Measurements from ENCODE around the gene TMEM244. TPM values are rescaled to one million over a fixed set of nuclear protein-coding genes. Genes with fewer than 3 reads are reported as not detected.

TMEM244 gene
- total RNA-seq, 4 donors from 2014 or later, result not detected

- Histone ChIP-seq H3K9me3 (no peaks in the 10 kb centered on the region), H3K27me3 (no peaks in the 10 kb centered on the region), H3K4me1 (no peaks in the 10 kb centered on the region), H3K36me3 (no peaks in the 10 kb centered on the region), H3K4me3 (no peak overlapping the region), H3K27ac (no peak overlapping the region)
- no peak for DNase-seq
- TF ChIP-seq, protein P1, sequence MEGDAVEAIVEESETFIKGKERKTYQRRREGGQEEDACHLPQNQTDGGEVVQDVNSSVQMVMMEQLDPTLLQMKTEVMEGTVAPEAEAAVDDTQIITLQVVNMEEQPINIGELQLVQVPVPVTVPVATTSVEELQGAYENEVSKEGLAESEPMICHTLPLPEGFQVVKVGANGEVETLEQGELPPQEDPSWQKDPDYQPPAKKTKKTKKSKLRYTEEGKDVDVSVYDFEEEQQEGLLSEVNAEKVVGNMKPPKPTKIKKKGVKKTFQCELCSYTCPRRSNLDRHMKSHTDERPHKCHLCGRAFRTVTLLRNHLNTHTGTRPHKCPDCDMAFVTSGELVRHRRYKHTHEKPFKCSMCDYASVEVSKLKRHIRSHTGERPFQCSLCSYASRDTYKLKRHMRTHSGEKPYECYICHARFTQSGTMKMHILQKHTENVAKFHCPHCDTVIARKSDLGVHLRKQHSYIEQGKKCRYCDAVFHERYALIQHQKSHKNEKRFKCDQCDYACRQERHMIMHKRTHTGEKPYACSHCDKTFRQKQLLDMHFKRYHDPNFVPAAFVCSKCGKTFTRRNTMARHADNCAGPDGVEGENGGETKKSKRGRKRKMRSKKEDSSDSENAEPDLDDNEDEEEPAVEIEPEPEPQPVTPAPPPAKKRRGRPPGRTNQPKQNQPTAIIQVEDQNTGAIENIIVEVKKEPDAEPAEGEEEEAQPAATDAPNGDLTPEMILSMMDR (IDR thresholded peaks at IDR 0.05), result no peak
- TF ChIP-seq POLR2A (IDR thresholded peaks at IDR 0.05), result no peak
Measured at GRCh38 chr6:129853996-129854711, 7.0 kb downstream of the TMEM244 start.

GRCh38 chr6:129852257-129852858 lies 8.8 kb downstream of the TMEM244 start:
- Histone ChIP-seq H3K36me3 (no peaks in the 10 kb centered on the region), H3K4me1 (no peaks in the 10 kb centered on the region), H3K9me3 (no peaks in the 10 kb centered on the region), H3K27ac (no peak overlapping the region), H3K27me3 (no peaks in the 10 kb centered on the region), H3K4me3 (no peak overlapping the region)
- DNase-seq, result no peak
- TF ChIP-seq, protein P1 (IDR thresholded peaks at IDR 0.05), result no peak
- no peak for TF ChIP-seq POLR2A (IDR thresholded peaks at IDR 0.05)

GRCh38 chr6:129849456-129849855 lies 11.7 kb downstream of the TMEM244 start:
- Histone ChIP-seq H3K4me1 (no peaks in the 10 kb centered on the region), H3K27ac (no peak overlapping the region), H3K27me3 (no peaks in the 10 kb centered on the region), H3K9me3 (no peaks in the 10 kb centered on the region), H3K36me3 (no peaks in the 10 kb centered on the region), H3K4me3 (no peak overlapping the region)
- no peak for TF ChIP-seq POLR2A (IDR thresholded peaks at IDR 0.05)
- TF ChIP-seq, protein P1 (IDR thresholded peaks at IDR 0.05), result no peak
- DNase-seq, result no peak

GRCh38 chr6:129846761-129847160 lies 14.4 kb downstream of the TMEM244 start:
- DNase-seq, result no peak
- no peaks in the 10 kb centered on the region for H3K9me3 ChIP-seq
- H3K4me1 ChIP-seq, result no peaks in the 10 kb centered on the region
- H3K36me3 ChIP-seq, result no peaks in the 10 kb centered on the region
- no peak overlapping the region for H3K4me3 ChIP-seq
- H3K27me3 ChIP-seq, result no peaks in the 10 kb centered on the region
- TF ChIP-seq, protein P1 (IDR thresholded peaks at IDR 0.05), result no peak
- TF ChIP-seq POLR2A (IDR thresholded peaks at IDR 0.05), result no peak
- no peak overlapping the region for H3K27ac ChIP-seq

DNA sequence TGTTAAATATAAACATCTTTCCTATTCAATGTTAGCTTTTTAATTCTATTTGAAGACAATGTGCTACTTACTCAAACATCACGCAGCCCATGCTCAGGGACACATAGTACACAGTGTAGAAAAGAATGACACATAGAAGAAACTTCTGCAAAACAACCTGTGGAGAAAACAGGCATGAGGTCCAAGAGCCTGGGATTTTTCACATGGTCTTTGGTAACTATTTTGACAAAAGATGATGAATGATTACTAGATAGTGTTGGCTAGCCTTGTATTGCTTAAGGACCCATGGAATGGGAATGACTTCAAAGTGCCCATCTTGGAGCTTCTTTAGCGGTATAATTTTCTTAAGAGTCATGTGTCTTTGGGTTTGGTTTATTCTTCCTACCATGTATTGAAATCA lies 15.4 kb downstream of the TMEM244 start:
- H3K27me3 ChIP-seq, result no peaks in the 10 kb centered on the region
- H3K4me3 ChIP-seq, result no peak overlapping the region
- DNase-seq, result no peak
- no peaks in the 10 kb centered on the region for H3K9me3 ChIP-seq
- no peak overlapping the region for H3K27ac ChIP-seq
- no peaks in the 10 kb centered on the region for H3K36me3 ChIP-seq
- TF ChIP-seq, protein P1 (IDR thresholded peaks at IDR 0.05), result no peak
- no peak for TF ChIP-seq POLR2A (IDR thresholded peaks at IDR 0.05)
- no peaks in the 10 kb centered on the region for H3K4me1 ChIP-seq

Data from Peyer's patch (tissue), 4 donors.